HuH-7.5 (cell line): ENCODE data around the gene LIMS2.

Source experiments
- DNase-seq: peaks from one replicate; pipeline ENCODE4 v3.0.0; 2011; ENCODE audit warnings: low spot score

Gene LIMS2

GRCh38 chr2:127621981-127622431, 53.3 kb downstream of the LIMS2 start:
- DNase-seq = no peak

- DNase-seq = no peak
Observed at GRCh38 chr2:127620866-127621265, 54.5 kb downstream of the LIMS2 start.

GRCh38 chr2:127619877-127620705, 55.2 kb downstream of the LIMS2 start:
- DNase-seq = no peak

GRCh38 chr2:127619203-127619590, 56.1 kb downstream of the LIMS2 start:
- no peak for DNase-seq

GRCh38 chr2:127618551-127619202, 56.7 kb downstream of the LIMS2 start:
- no peak for DNase-seq

GRCh38 chr2:127615511-127616166, 59.7 kb downstream of the LIMS2 start:
- no peak for DNase-seq

GRCh38 chr2:127614731-127615130, 60.6 kb downstream of the LIMS2 start:
- no peak for DNase-seq

GRCh38 chr2:127614246-127614645, 61.1 kb downstream of the LIMS2 start:
- no peak for DNase-seq

GRCh38 chr2:127612111-127612822, 63.1 kb downstream of the LIMS2 start:
- DNase-seq = no peak

- DNase-seq = no peak
Observed at GRCh38 chr2:127611076-127611925, 64.0 kb downstream of the LIMS2 start.

GRCh38 chr2:127610561-127610960, 64.8 kb downstream of the LIMS2 start:
- no peak for DNase-seq

- no peak for DNase-seq
Observed at GRCh38 chr2:127609818-127610217, 65.5 kb downstream of the LIMS2 start.

- DNase-seq = no peak
Observed at GRCh38 chr2:127609031-127609751, 66.1 kb downstream of the LIMS2 start.

- DNase-seq = no peak
Observed at GRCh38 chr2:127608061-127609030, 67.0 kb downstream of the LIMS2 start.

- DNase-seq = no peak
Observed at GRCh38 chr2:127607399-127607908, 67.9 kb downstream of the LIMS2 start.

GRCh38 chr2:127606625-127607398, 68.5 kb downstream of the LIMS2 start:
- no peak for DNase-seq

- DNase-seq = no peak
Observed at GRCh38 chr2:127605691-127606263, 69.6 kb downstream of the LIMS2 start.

- no peak for DNase-seq
Observed at GRCh38 chr2:127604986-127605385, 70.3 kb downstream of the LIMS2 start.
